ENCODE data around the gene UEVLD. TPM values are rescaled to one million over a fixed set of nuclear protein-coding genes. Genes with fewer than 3 reads are reported as not detected.

The UEVLD gene
- total RNA-seq, 1 experiment from 2014 or later, result 13.7 TPM

DNA sequence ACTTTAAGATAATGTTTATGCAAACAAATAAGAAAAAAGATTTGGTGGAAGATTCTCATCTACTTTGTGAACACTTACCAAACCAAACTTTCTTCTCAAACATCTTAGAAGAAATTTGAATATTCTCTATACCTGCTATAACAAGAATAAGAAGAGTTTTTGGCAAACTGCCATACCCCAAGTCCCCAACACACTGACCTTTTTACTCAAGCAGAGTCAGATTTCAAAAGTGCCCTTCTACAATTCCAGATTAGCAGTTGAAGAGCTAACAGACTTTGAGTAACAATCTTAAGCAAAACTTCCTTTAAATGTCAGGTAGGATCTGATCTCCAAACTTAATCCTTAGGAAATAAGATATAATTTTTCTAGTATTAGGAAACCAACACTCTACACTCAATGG is 95.6 kb downstream of the UEVLD start:
- BruUV-seq (replicated peaks), result no TSS peak
- no peaks in the 10 kb centered on the region for H3K27me3 ChIP-seq (ENCODE audit: insufficient read depth, low read length)
- no peaks in the 10 kb centered on the region for H3K9me2 ChIP-seq (ENCODE audit: insufficient read depth)
- H3K4me2 ChIP-seq (ENCODE audit: low read length), result no peak overlapping the region
- DNase-seq (ENCODE audit: low read depth, low spot score) (no peak), ATAC-seq (no peak)
- no peak overlapping the region for H3K9ac ChIP-seq (ENCODE audit: low read length)
- H2AFZ ChIP-seq (ENCODE audit: low read depth, low read length, poor library complexity, severe bottlenecking), result no peak overlapping the region
- ChIA-PET POLR2A (no interaction called here), CTCF (no interaction called here), RAD21 (ENCODE audit: low non-redundant PET in 1 of 2, low total read pairs in 2 of 2, uncharacterized antibody in 2 of 2, unreplicated experiment in 2 of 2) (no interaction called here)
- TF ChIP-seq, protein P1, sequence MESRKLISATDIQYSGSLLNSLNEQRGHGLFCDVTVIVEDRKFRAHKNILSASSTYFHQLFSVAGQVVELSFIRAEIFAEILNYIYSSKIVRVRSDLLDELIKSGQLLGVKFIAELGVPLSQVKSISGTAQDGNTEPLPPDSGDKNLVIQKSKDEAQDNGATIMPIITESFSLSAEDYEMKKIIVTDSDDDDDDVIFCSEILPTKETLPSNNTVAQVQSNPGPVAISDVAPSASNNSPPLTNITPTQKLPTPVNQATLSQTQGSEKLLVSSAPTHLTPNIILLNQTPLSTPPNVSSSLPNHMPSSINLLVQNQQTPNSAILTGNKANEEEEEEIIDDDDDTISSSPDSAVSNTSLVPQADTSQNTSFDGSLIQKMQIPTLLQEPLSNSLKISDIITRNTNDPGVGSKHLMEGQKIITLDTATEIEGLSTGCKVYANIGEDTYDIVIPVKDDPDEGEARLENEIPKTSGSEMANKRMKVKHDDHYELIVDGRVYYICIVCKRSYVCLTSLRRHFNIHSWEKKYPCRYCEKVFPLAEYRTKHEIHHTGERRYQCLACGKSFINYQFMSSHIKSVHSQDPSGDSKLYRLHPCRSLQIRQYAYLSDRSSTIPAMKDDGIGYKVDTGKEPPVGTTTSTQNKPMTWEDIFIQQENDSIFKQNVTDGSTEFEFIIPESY (IDR thresholded peaks at IDR 0.05; ENCODE audit: extremely low read depth, insufficient replicate concordance, low read length), result no peak
- 0 out of 4 replicates have a peak, but pooled peaks cover 0 to 2% of the 10 kb centered on the region in 2 experiments for H3K36me3 ChIP-seq (ENCODE audit: control insufficient read depth in 1 of 2, insufficient read depth in 2 of 2, low read length in 2 of 2)
- H3K79me2 ChIP-seq (ENCODE audit: insufficient read depth, low read length), result no peaks in the 10 kb centered on the region
- H3K4me1 ChIP-seq (ENCODE audit: control insufficient read depth in 1 of 2, insufficient read depth in 2 of 2, low read length in 2 of 2), result peaks cover 0 to 6% of the 10 kb centered on the region in 2 experiments; a peak in 1 of 4 replicates
- intact Hi-C loops (cut with micrococcal nuclease), result no loop called here
- H4K20me1 ChIP-seq (ENCODE audit: insufficient read depth), result no peaks in the 10 kb centered on the region
- H3K9me3 ChIP-seq (ENCODE audit: control insufficient read depth in 1 of 2, insufficient read depth in 1 of 2, low read depth in 1 of 2, low read length in 2 of 2), result no peaks in the 10 kb centered on the region
- no peak overlapping the region for H3K27ac ChIP-seq (ENCODE audit: low read depth, low read length)
- H3K4me3 ChIP-seq (replicated peaks in 1 of 2; ENCODE audit: low read depth in 1 of 2, low read length in 2 of 2), result no peak overlapping the region

DNA sequence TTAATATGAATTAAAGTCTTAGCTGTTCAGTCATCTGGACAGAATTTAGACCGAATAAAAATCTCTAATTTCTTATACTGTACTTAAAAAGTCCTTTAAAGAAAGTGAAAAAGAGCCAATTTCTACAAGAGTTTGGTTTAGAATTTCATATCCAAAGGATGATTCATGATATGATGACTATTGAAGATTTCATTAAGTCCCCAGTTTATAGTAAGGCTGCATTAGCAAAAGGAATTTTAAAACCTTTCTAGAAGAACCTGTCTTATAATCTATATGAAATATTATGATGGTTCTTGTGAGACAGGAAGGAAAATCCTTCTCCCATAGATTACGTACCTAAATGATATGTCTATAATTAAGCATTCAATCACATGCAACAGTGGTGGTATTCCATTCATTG is 96.6 kb downstream of the UEVLD start:
- H3K27me3 ChIP-seq (ENCODE audit: insufficient read depth, low read length), result no peaks in the 10 kb centered on the region
- H3K9ac ChIP-seq (ENCODE audit: low read length), result no peak overlapping the region
- TF ChIP-seq EZH2phosphoT487 (IDR thresholded peaks at IDR 0.05; ENCODE audit: borderline replicate concordance) (no peak), SRF (IDR thresholded peaks at IDR 0.05; ENCODE audit: low read depth) (no peak), JUND (IDR thresholded peaks at IDR 0.05) (no peak), EZH2 (IDR thresholded peaks at IDR 0.05) (no peak), CBX3 (IDR thresholded peaks at IDR 0.05; ENCODE audit: low read depth) (no peak), RAD21 (IDR thresholded peaks at IDR 0.05; ENCODE audit: low read depth) (no peak)
- TF ChIP-seq, protein P2, sequence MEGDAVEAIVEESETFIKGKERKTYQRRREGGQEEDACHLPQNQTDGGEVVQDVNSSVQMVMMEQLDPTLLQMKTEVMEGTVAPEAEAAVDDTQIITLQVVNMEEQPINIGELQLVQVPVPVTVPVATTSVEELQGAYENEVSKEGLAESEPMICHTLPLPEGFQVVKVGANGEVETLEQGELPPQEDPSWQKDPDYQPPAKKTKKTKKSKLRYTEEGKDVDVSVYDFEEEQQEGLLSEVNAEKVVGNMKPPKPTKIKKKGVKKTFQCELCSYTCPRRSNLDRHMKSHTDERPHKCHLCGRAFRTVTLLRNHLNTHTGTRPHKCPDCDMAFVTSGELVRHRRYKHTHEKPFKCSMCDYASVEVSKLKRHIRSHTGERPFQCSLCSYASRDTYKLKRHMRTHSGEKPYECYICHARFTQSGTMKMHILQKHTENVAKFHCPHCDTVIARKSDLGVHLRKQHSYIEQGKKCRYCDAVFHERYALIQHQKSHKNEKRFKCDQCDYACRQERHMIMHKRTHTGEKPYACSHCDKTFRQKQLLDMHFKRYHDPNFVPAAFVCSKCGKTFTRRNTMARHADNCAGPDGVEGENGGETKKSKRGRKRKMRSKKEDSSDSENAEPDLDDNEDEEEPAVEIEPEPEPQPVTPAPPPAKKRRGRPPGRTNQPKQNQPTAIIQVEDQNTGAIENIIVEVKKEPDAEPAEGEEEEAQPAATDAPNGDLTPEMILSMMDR (IDR thresholded peaks at IDR 0.05 in 2 of 3, conservative IDR thresholded peaks at IDR 0.05 in 1 of 3; ENCODE audit: borderline replicate concordance in 1 of 3, insufficient read depth in 1 of 3, low read depth in 2 of 3, low read length in 2 of 3), result no peak
- H3K79me2 ChIP-seq (ENCODE audit: insufficient read depth, low read length), result no peaks in the 10 kb centered on the region
- H2AFZ ChIP-seq (ENCODE audit: low read depth, low read length, poor library complexity, severe bottlenecking), result no peak overlapping the region
- H3K9me3 ChIP-seq (ENCODE audit: control insufficient read depth in 1 of 2, insufficient read depth in 1 of 2, low read depth in 1 of 2, low read length in 2 of 2), result no peaks in the 10 kb centered on the region
- CTCF ChIA-PET, result no interaction called here
- no peak overlapping the region for H3K4me2 ChIP-seq (ENCODE audit: low read length)
- no TSS peak for BruUV-seq (replicated peaks)
- DNase-seq (ENCODE audit: low read depth, low spot score), result no peak
- no peak for ATAC-seq
- intact Hi-C loops (cut with micrococcal nuclease), result no loop called here
- no peak overlapping the region for H3K4me3 ChIP-seq (replicated peaks in 1 of 2; ENCODE audit: low read depth in 1 of 2, low read length in 2 of 2)
- POLR2A ChIA-PET, result no interaction called here
- H3K9me2 ChIP-seq (ENCODE audit: insufficient read depth), result no peaks in the 10 kb centered on the region
- RAD21 ChIA-PET (ENCODE audit: low non-redundant PET in 1 of 2, low total read pairs in 2 of 2, uncharacterized antibody in 2 of 2, unreplicated experiment in 2 of 2), result no interaction called here
- H4K20me1 ChIP-seq (ENCODE audit: insufficient read depth), result no peaks in the 10 kb centered on the region
- H3K36me3 ChIP-seq (ENCODE audit: control insufficient read depth in 1 of 2, insufficient read depth in 2 of 2, low read length in 2 of 2), result 0 out of 4 replicates have a peak, but pooled peaks cover 0 to 2% of the 10 kb centered on the region in 2 experiments
- no peak overlapping the region for H3K27ac ChIP-seq (ENCODE audit: low read depth, low read length)
- peaks cover 0 to 6% of the 10 kb centered on the region in 2 experiments; a peak in 1 of 4 replicates for H3K4me1 ChIP-seq (ENCODE audit: control insufficient read depth in 1 of 2, insufficient read depth in 2 of 2, low read length in 2 of 2)

All from HCT116 (cell line).